GM23338 (cell line): Measurements from ENCODE around the gene DIP2C. TPM values are rescaled to one million over a fixed set of nuclear protein-coding genes. Genes with fewer than 3 reads are reported as not detected.
A peak's percentile ranks its signal among the peaks of the same experiment; 100 is the strongest.

Experiments
- ATAC-seq: fragments of 200-7000 bp; cut with Tn5 transposase; 3 replicates; pipeline ENCODE4 v1.9.1; 2020
- DNase-seq: peaks from one replicate; pipeline ENCODE4 v3.0.0-alpha.2; 2015; ENCODE audit warnings: low spot score
- H2AFZ ChIP-seq: fragments of 200-600 bp; sonication (generic); 2 replicates; pipeline ENCODE4 v1.8.0; 2016; ENCODE audit warnings: antibody characterized with exemption, mild to moderate bottlenecking, moderate library complexity
- H3F3A ChIP-seq: fragments of 200-600 bp; sonication (generic); replicated peaks from 2 replicates; pipeline ENCODE4 v1.8.0; 2017; ENCODE audit warnings: antibody characterized with exemption, mixed run types, low read depth
- H3K27ac ChIP-seq: fragments of 200-600 bp; sonication (generic); 2 replicates; pipeline ENCODE4 v1.6.1; 2016; ENCODE audit warnings: low read depth
- H3K27me3 ChIP-seq: fragments of 200-600 bp; sonication (generic); 2 replicates; pipeline ENCODE4 v1.8.0; 2016; ENCODE audit warnings: mild to moderate bottlenecking, mixed run types, moderate library complexity; ENCODE audit not compliant: insufficient read depth
- H3K36me3 ChIP-seq: fragments of 200-600 bp; sonication (generic); 2 replicates; pipeline ENCODE4 v1.8.0; 2016; ENCODE audit warnings: mild to moderate bottlenecking; ENCODE audit not compliant: insufficient read depth
- H3K4me1 ChIP-seq: fragments of 200-600 bp; sonication (generic); 2 replicates; pipeline ENCODE4 v1.8.0; 2016; ENCODE audit warnings: mild to moderate bottlenecking, moderate library complexity; ENCODE audit not compliant: insufficient read depth
- H3K4me2 ChIP-seq: fragments of 200-600 bp; sonication (generic); 2 replicates; pipeline ENCODE4 v1.7.1; 2017; ENCODE audit warnings: mixed run types
- H3K4me3 ChIP-seq: fragments of 200-600 bp; sonication (generic); 2 replicates; pipeline ENCODE4 v1.6.1; 2016; ENCODE audit warnings: mixed run types
- H3K79me2 ChIP-seq: fragments of 200-600 bp; sonication (generic); replicated peaks from 2 replicates; pipeline ENCODE4 v1.8.0; 2017; ENCODE audit warnings: mild to moderate bottlenecking; ENCODE audit not compliant: insufficient read depth
- H3K9me2 ChIP-seq: fragments of 200-600 bp; sonication (generic); 2 replicates; pipeline ENCODE4 v1.8.0; 2017; ENCODE audit not compliant: insufficient read depth
- H4K20me1 ChIP-seq: fragments of 200-600 bp; sonication (generic); replicated peaks from 2 replicates; pipeline ENCODE4 v1.8.0; 2017; ENCODE audit warnings: mild to moderate bottlenecking; ENCODE audit not compliant: insufficient read depth
- H3K27ac Mint-ChIP-seq: 2 replicates; pipeline ENCODE4 v1.8.0; 2020; ENCODE audit warnings: inconsistent platforms, mild to moderate bottlenecking, moderate library complexity, mixed read lengths
- H3K27me3 Mint-ChIP-seq: 3 replicates; pipeline ENCODE4 v1.8.0; 2022; ENCODE audit warnings: low read depth, mild to moderate bottlenecking, moderate library complexity, mixed read lengths, inconsistent platforms; ENCODE audit not compliant: insufficient read depth, poor library complexity
- H3K36me3 Mint-ChIP-seq: 3 replicates; pipeline ENCODE4 v1.8.0; 2021; ENCODE audit warnings: low read depth, mild to moderate bottlenecking, inconsistent platforms, moderate library complexity, mixed read lengths
- H3K4me1 Mint-ChIP-seq: 3 replicates; pipeline ENCODE4 v1.8.0; 2020; ENCODE audit warnings: mild to moderate bottlenecking, inconsistent platforms, mixed read lengths
- H3K4me3 Mint-ChIP-seq: 3 replicates; pipeline ENCODE4 v1.8.0; 2021; ENCODE audit warnings: moderate library complexity, mild to moderate bottlenecking, inconsistent platforms, mixed read lengths
- H3K9me3 Mint-ChIP-seq: 3 replicates; pipeline ENCODE4 v1.8.0; 2020; ENCODE audit warnings: moderate library complexity, mild to moderate bottlenecking, inconsistent platforms, mixed read lengths
- CREB1 ChIP-seq: fragments of 250-450 bp; sonication (Bioruptor Pico); IDR thresholded peaks from 2 replicates; pipeline ENCODE4 v1.5.0; 2020; ENCODE audit warnings: low read depth, mild to moderate bottlenecking, moderate library complexity
- CTCF ChIP-seq, 2 experiments: fragments of 200-600 bp in 1 of 2; sonication (generic) in 1 of 2; conservative IDR thresholded peaks; 2 replicates each; pipeline versions ENCODE4 v1.5.1 to v1.6.1; 2016 to 2017; ENCODE audit warnings: antibody characterized with exemption in 2 of 2, low read depth in 2 of 2, mild to moderate bottlenecking in 2 of 2, moderate library complexity in 1 of 2
- ETS1 ChIP-seq: IDR thresholded peaks from 2 replicates; pipeline ENCODE4 v1.6.1; 2016; ENCODE audit warnings: antibody characterized with exemption
- EZH2phosphoT487 ChIP-seq: fragments of 200-600 bp; sonication (generic); IDR thresholded peaks from one replicate; pipeline ENCODE4 v1.8.1; 2018; ENCODE audit warnings: antibody characterized with exemption; ENCODE audit not compliant: unreplicated experiment
- NANOG ChIP-seq: IDR thresholded peaks from 2 replicates; pipeline ENCODE4 v1.6.1; 2016; ENCODE audit warnings: antibody characterized with exemption, borderline replicate concordance
- POLR2AphosphoS5 ChIP-seq: IDR thresholded peaks from 2 replicates; pipeline ENCODE4 v1.6.1; 2016; ENCODE audit warnings: antibody characterized with exemption, low read depth
- REST ChIP-seq: IDR thresholded peaks from one replicate; pipeline ENCODE4 v1.6.1; 2018; ENCODE audit warnings: antibody characterized with exemption; ENCODE audit not compliant: unreplicated experiment
- STAT1 ChIP-seq: IDR thresholded peaks from one replicate; pipeline ENCODE4 v1.6.1; 2016; ENCODE audit warnings: antibody characterized with exemption; ENCODE audit not compliant: unreplicated experiment
- ZNF462 ChIP-seq: fragments of 250-450 bp; sonication (Bioruptor Pico); IDR thresholded peaks from 2 replicates; pipeline ENCODE4 v1.5.0; 2020; ENCODE audit warnings: mild to moderate bottlenecking, moderate library complexity
- polyA plus RNA-seq: library from polyadenylated mRNA; unstranded; fragments of >200 nt; fragmentation: Nextera tagmentation; extraction: Ambion mirVana; gene quantifications from 2 replicates; pipeline ENCODE4 v1.2.1, GENCODE V29; 2016
- total RNA-seq: library from RNA; depleted of rRNA; stranded (reverse); fragments of >200 nt; shearing (Covaris generic); gene quantifications from 2 replicates; pipeline ENCODE4 v1.2.3, GENCODE V29; 2014

Gene DIP2C
- total and polyA plus RNA-seq, 2 experiments from 2014 or later: 5.1 to 7.7 TPM

- no peak for TF ChIP-seq REST
- no peak for TF ChIP-seq POLR2AphosphoS5
These were observed 73.8 kb downstream of the DIP2C start (continued) for GRCh38 chr10:615583-616152.

- no peaks in the 10 kb centered on the region for H3K36me3 Mint-ChIP-seq
- Histone ChIP-seq H3K4me2 (no peak overlapping the region), H3K4me1 (peaks cover 19% of the 10 kb centered on the region), H3K27ac (no peak overlapping the region), H4K20me1 (no peaks in the 10 kb centered on the region; the same call in 1 of the 2 replicates), H3K4me3 (no peak overlapping the region), H3K36me3 (no peaks in the 10 kb centered on the region), H3K9me2 (no peaks in the 10 kb centered on the region), H3K27me3 (no peaks in the 10 kb centered on the region), H2AFZ (no peak overlapping the region), H3K79me2 (peaks cover 27% of the 10 kb centered on the region), H3F3A (0 out of 2 replicates have a peak, but pooled peaks cover 2% of the 10 kb centered on the region)
- DNase-seq: no peak
- H3K4me1 Mint-ChIP-seq: peaks cover 54% of the 10 kb centered on the region
- H3K4me3 Mint-ChIP-seq: no peak overlapping the region
- no peaks in the 10 kb centered on the region for H3K9me3 Mint-ChIP-seq
- H3K27me3 Mint-ChIP-seq: peaks cover 5% of the 10 kb centered on the region
- H3K27ac Mint-ChIP-seq: peak overlapping the region; percentile 68
- no peak for ATAC-seq
- TF ChIP-seq NANOG (no peak), CTCF (conservative IDR thresholded peaks at IDR 0.05; ENCODE audit: low read depth in 2 of 2) (no peak), ETS1 (no peak), STAT1 (no peak), EZH2phosphoT487 (no peak), ZNF462 (CRISPR knock-in tag) (no peak), CREB1 (no peak)
These were observed 74.5 kb downstream of the DIP2C start for GRCh38 chr10:614790-615582.
